Measurements from ENCODE around the gene RFX3.
A peak's percentile ranks its signal among the peaks of the same experiment; 100 is the strongest.

Gene RFX3

GRCh38 chr9:3441197-3441816 lies 84.5 kb downstream of the RFX3 start:
- H3K9me3 ChIP-seq (ENCODE audit: control insufficient read depth, insufficient read depth, low read depth, low read length): no peaks in the 10 kb centered on the region
- no peaks in the 10 kb centered on the region for H3K36me3 ChIP-seq (ENCODE audit: control insufficient read depth in 2 of 2, insufficient read depth in 1 of 2, low read length in 2 of 2)
- H3K4me3 ChIP-seq (ENCODE audit: low read depth, low read length): no peak overlapping the region
- POLR2A ChIA-PET: no interaction called here
- TF ChIP-seq ZNF610 (tag by site-specific recombination; IDR thresholded peaks at IDR 0.05; ENCODE audit: borderline replicate concordance): no peak
- TF ChIP-seq ZNF544 (tag by site-specific recombination; IDR thresholded peaks at IDR 0.05): no peak
- no peak for TF ChIP-seq ZNF132 (tag by site-specific recombination; IDR thresholded peaks at IDR 0.05; ENCODE audit: borderline replicate concordance)
- peak; percentile 21; the same call in 1 of the 2 replicates for TF ChIP-seq ZNF654 (tag by site-specific recombination; IDR thresholded peaks at IDR 0.05; ENCODE audit: low read depth)
- no peak for TF ChIP-seq ZNF449 (tag by site-specific recombination; IDR thresholded peaks at IDR 0.05)
- TF ChIP-seq, protein P1, sequence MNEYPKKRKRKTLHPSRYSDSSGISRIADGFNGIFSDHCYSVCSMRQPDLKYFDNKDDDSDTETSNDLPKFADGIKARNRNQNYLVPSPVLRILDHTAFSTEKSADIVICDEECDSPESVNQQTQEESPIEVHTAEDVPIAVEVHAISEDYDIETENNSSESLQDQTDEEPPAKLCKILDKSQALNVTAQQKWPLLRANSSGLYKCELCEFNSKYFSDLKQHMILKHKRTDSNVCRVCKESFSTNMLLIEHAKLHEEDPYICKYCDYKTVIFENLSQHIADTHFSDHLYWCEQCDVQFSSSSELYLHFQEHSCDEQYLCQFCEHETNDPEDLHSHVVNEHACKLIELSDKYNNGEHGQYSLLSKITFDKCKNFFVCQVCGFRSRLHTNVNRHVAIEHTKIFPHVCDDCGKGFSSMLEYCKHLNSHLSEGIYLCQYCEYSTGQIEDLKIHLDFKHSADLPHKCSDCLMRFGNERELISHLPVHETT (tag by site-specific recombination; IDR thresholded peaks at IDR 0.05): no peak
- no peak for TF ChIP-seq ZBTB21 (tag by site-specific recombination; IDR thresholded peaks at IDR 0.05)
- TF ChIP-seq ZNF571 (tag by site-specific recombination; IDR thresholded peaks at IDR 0.05): no peak
- TF ChIP-seq KLF7 (tag by site-specific recombination; IDR thresholded peaks at IDR 0.05; ENCODE audit: borderline replicate concordance): no peak
- no peak for TF ChIP-seq EGR2 (tag by site-specific recombination; IDR thresholded peaks at IDR 0.05; ENCODE audit: low read depth)
- no peak for TF ChIP-seq ZNF48 (tag by site-specific recombination; IDR thresholded peaks at IDR 0.05)
- TF ChIP-seq ZNF311 (tag by site-specific recombination; IDR thresholded peaks at IDR 0.05; ENCODE audit: borderline replicate concordance): no peak
- TF ChIP-seq ZNF596 (tag by site-specific recombination; IDR thresholded peaks at IDR 0.05): peak; percentile 43; the same call in 1 of the 2 replicates
- no peaks in the 10 kb centered on the region; the same call in 1 of the 2 replicates for H3K4me1 ChIP-seq (ENCODE audit: control insufficient read depth, insufficient read depth, low read length)
- CTCF ChIA-PET: interaction anchor here (0.6 to 3.6 kb wide), 49 partner anchors 9 to 1550 kb away, joined by 3 to 42 read pairs (median 4); no protein-coding TSS in a partner anchor
- no peak overlapping the region for H3K27ac ChIP-seq (ENCODE audit: extremely low read depth, low read depth, low read length)

- Histone ChIP-seq H3K27ac (ENCODE audit: extremely low read depth, low read depth, low read length) (no peak overlapping the region), H3K4me1 (ENCODE audit: control insufficient read depth, insufficient read depth, low read length) (no peaks in the 10 kb centered on the region; the same call in 1 of the 2 replicates), H3K36me3 (ENCODE audit: control insufficient read depth in 2 of 2, insufficient read depth in 1 of 2, low read length in 2 of 2) (no peaks in the 10 kb centered on the region), H3K4me3 (ENCODE audit: low read depth, low read length) (no peak overlapping the region), H3K9me3 (ENCODE audit: control insufficient read depth, insufficient read depth, low read depth, low read length) (no peaks in the 10 kb centered on the region)
- ChIA-PET CTCF (interaction anchor here (0.6 to 1.8 kb wide), 7 partner anchors 24 to 316 kb away, joined by 3 to 7 read pairs (median 4); no protein-coding TSS in a partner anchor), POLR2A (no interaction called here)
- TF ChIP-seq WT1 (tag by site-specific recombination; IDR thresholded peaks at IDR 0.05): no peak
- TF ChIP-seq ZNF221 (tag by site-specific recombination; IDR thresholded peaks at IDR 0.05; ENCODE audit: borderline replicate concordance): no peak
- no peak for TF ChIP-seq ZNF169 (tag by site-specific recombination; IDR thresholded peaks at IDR 0.05)
- no peak for TF ChIP-seq MEIS1 (CRISPR knock-in tag; IDR thresholded peaks at IDR 0.05; ENCODE audit: borderline replicate concordance)
Measured at GRCh38 chr9:3436629-3437420, 89.0 kb downstream of the RFX3 start.

- H3K4me3 ChIP-seq (ENCODE audit: low read depth, low read length): no peak overlapping the region
- ChIA-PET CTCF (no interaction called here), POLR2A (no interaction called here)
- H3K4me1 ChIP-seq (ENCODE audit: control insufficient read depth, insufficient read depth, low read length): no peaks in the 10 kb centered on the region
- no peak overlapping the region for H3K27ac ChIP-seq (ENCODE audit: extremely low read depth, low read depth, low read length)
- H3K36me3 ChIP-seq (ENCODE audit: control insufficient read depth in 2 of 2, insufficient read depth in 1 of 2, low read length in 2 of 2): no peaks in the 10 kb centered on the region
- no peaks in the 10 kb centered on the region for H3K9me3 ChIP-seq (ENCODE audit: control insufficient read depth, insufficient read depth, low read depth, low read length)
- TF ChIP-seq FEZF1 (tag by site-specific recombination; IDR thresholded peaks at IDR 0.05) (no peak), ZNF529 (tag by site-specific recombination; IDR thresholded peaks at IDR 0.05; ENCODE audit: insufficient replicate concordance) (no peak), ZNF610 (tag by site-specific recombination; IDR thresholded peaks at IDR 0.05; ENCODE audit: borderline replicate concordance) (no peak), HOXC10 (CRISPR knock-in tag; IDR thresholded peaks at IDR 0.05) (no peak), ZNF843 (tag by site-specific recombination; IDR thresholded peaks at IDR 0.05) (no peak), ZNF658 (tag by site-specific recombination; IDR thresholded peaks at IDR 0.05) (no peak), ZBTB48 (tag by site-specific recombination; IDR thresholded peaks at IDR 0.05) (no peak), ZNF626 (tag by site-specific recombination; IDR thresholded peaks at IDR 0.05) (no peak)
- TF ChIP-seq, protein P2, sequence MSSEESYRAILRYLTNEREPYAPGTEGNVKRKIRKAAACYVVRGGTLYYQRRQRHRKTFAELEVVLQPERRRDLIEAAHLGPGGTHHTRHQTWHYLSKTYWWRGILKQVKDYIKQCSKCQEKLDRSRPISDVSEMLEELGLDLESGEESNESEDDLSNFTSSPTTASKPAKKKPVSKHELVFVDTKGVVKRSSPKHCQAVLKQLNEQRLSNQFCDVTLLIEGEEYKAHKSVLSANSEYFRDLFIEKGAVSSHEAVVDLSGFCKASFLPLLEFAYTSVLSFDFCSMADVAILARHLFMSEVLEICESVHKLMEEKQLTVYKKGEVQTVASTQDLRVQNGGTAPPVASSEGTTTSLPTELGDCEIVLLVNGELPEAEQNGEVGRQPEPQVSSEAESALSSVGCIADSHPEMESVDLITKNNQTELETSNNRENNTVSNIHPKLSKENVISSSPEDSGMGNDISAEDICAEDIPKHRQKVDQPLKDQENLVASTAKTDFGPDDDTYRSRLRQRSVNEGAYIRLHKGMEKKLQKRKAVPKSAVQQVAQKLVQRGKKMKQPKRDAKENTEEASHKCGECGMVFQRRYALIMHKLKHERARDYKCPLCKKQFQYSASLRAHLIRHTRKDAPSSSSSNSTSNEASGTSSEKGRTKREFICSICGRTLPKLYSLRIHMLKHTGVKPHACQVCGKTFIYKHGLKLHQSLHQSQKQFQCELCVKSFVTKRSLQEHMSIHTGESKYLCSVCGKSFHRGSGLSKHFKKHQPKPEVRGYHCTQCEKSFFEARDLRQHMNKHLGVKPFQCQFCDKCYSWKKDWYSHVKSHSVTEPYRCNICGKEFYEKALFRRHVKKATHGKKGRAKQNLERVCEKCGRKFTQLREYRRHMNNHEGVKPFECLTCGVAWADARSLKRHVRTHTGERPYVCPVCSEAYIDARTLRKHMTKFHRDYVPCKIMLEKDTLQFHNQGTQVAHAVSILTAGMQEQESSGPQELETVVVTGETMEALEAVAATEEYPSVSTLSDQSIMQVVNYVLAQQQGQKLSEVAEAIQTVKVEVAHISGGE (tag by site-specific recombination; conservative IDR thresholded peaks at IDR 0.05; ENCODE audit: low read depth): no peak
Measured at GRCh38 chr9:3435732-3436131, 90.1 kb downstream of the RFX3 start.
